Measurements from ENCODE around the gene TAC3.

DNA sequence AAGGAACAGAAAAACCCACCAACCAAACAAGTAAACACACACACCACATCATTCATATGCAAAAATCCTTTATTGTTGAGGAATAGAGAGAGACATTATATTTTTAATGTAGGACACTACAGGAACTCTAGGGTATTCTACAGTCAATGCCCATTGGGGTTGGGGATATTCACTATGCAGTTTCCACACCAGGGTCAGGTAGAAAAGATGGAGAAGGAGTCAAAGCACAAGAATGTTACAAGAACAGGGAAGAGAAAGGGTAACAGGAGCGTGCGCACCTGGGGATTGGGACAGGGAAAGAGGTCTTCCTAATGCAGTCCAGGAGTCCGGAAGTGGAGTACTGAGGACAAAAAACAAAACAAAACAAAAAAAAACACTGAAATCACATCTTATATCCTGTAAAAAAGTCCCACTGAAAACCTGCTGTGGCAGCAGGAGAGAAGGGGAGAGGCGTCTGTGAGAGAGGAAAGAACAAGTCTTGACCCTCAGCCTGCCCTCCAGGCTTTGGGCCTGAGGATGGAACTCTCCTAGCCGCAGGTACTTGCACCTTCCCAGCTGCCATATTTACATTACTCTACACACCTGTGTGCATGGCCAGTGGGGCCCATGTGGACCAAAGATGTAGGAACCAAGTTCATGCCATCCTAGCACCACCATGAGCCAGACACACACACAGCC, 6.2 kb downstream of the TAC3 start:
- TF ChIP-seq, protein P1, sequence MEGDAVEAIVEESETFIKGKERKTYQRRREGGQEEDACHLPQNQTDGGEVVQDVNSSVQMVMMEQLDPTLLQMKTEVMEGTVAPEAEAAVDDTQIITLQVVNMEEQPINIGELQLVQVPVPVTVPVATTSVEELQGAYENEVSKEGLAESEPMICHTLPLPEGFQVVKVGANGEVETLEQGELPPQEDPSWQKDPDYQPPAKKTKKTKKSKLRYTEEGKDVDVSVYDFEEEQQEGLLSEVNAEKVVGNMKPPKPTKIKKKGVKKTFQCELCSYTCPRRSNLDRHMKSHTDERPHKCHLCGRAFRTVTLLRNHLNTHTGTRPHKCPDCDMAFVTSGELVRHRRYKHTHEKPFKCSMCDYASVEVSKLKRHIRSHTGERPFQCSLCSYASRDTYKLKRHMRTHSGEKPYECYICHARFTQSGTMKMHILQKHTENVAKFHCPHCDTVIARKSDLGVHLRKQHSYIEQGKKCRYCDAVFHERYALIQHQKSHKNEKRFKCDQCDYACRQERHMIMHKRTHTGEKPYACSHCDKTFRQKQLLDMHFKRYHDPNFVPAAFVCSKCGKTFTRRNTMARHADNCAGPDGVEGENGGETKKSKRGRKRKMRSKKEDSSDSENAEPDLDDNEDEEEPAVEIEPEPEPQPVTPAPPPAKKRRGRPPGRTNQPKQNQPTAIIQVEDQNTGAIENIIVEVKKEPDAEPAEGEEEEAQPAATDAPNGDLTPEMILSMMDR (IDR thresholded peaks at IDR 0.05; ENCODE audit: control extremely low read depth in 1 of 3, insufficient read depth in 1 of 3, low read depth in 1 of 3, low read length in 3 of 3), result no peak
- TF ChIP-seq SUZ12 (IDR thresholded peaks at IDR 0.05; ENCODE audit: low read length) (no peak), TAF1 (IDR thresholded peaks at IDR 0.05; ENCODE audit: low read depth, low read length) (no peak), CEBPB (IDR thresholded peaks at IDR 0.05; ENCODE audit: low read depth, low read length) (no peak), ASH2L (IDR thresholded peaks at IDR 0.05; ENCODE audit: low read length) (no peak), BCL11A (IDR thresholded peaks at IDR 0.05; ENCODE audit: low read depth in 2 of 2, low read length in 2 of 2) (no peak), NANOG (IDR thresholded peaks at IDR 0.05; ENCODE audit: insufficient read depth, low read depth, low read length, poor library complexity, severe bottlenecking) (no peak), ZNF274 (IDR thresholded peaks at IDR 0.05; ENCODE audit: borderline replicate concordance, extremely low read depth, low read length) (no peak), CBX5 (IDR thresholded peaks at IDR 0.05; ENCODE audit: low read depth, low read length) (no peak), POLR2A (IDR thresholded peaks at IDR 0.05; ENCODE audit: control extremely low read depth in 1 of 2, low read depth in 2 of 2, low read length in 2 of 2) (no peak)

Data from H1 (cell line).